Ovary (tissue), 3 donors: ENCODE data around the gene COPS8.

Experiments used
- POLR2A ChIP-seq: fragments of 450-650 bp; IDR thresholded peaks from one replicate; pipeline ENCODE4 v1.6.1; 2017; ENCODE audit warnings: antibody characterized with exemption, mild to moderate bottlenecking, moderate library complexity
- TF ChIP-seq, protein P1 (sequence below), 3 donors: fragments of 450-650 bp in 2 of 3; fragments of 200-600 bp in 1 of 3; IDR thresholded peaks; one replicate each; pipeline versions ENCODE4 v1.5.1 to v1.8.0; 2016 to 2022; ENCODE audit warnings: antibody characterized with exemption in 3 of 3, mild to moderate bottlenecking in 1 of 3
- donor health status: DM: no; HTN: no; CAD: no.

DNA sequence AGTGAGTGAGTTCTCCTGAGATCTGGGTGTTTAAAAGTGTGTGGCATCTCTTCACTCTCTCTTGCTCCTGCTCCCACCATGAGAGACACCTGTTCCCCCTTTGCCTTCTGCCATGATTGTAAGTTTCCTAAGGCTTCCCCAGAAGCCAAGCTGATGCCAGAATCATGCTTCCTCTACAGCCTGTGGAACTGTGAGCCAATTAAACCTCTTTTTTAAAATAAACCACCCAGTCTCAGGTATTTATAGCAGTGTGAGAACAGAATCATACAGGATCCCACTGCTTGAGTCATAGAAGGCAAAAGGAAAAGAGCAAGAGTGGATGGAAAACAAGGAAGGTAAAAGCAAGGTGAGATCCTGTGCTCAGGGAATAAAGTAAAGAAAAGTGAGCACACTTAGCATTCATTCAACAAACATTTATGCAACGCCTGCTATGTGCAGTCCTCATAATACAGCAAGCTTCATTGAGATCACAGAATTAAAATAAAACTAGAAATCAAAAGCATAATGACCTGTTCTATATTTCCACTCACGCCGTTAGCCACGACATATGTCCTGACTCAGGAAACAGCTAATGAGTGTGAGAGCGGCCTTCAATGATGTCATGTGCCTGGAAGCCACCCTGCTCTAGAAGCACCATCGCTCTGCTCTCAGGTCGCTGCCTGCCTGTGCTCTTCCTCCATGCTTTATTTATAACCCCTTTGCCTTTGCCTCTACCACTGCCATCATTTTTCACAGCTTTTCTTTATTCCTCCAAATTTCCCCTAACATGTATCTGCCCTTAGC, 11.3 kb upstream of the COPS8 start:
- TF ChIP-seq, protein P1, sequence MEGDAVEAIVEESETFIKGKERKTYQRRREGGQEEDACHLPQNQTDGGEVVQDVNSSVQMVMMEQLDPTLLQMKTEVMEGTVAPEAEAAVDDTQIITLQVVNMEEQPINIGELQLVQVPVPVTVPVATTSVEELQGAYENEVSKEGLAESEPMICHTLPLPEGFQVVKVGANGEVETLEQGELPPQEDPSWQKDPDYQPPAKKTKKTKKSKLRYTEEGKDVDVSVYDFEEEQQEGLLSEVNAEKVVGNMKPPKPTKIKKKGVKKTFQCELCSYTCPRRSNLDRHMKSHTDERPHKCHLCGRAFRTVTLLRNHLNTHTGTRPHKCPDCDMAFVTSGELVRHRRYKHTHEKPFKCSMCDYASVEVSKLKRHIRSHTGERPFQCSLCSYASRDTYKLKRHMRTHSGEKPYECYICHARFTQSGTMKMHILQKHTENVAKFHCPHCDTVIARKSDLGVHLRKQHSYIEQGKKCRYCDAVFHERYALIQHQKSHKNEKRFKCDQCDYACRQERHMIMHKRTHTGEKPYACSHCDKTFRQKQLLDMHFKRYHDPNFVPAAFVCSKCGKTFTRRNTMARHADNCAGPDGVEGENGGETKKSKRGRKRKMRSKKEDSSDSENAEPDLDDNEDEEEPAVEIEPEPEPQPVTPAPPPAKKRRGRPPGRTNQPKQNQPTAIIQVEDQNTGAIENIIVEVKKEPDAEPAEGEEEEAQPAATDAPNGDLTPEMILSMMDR (IDR thresholded peaks at IDR 0.05): no peak
- no peak for TF ChIP-seq POLR2A
